PC-9 (cell line): ENCODE measurements around the gene ENAM.

ENCODE experiments used
- CTCF ChIP-seq: fragments of 200-600 bp; sonication (generic); conservative IDR thresholded peaks from 2 replicates; pipeline ENCODE4 v1.6.1; 2017; ENCODE audit warnings: mixed run types, antibody characterized with exemption, mild to moderate bottlenecking, moderate library complexity
- EZH2 ChIP-seq: fragments of 200-600 bp; sonication (generic); IDR thresholded peaks from 2 replicates; pipeline ENCODE4 v1.8.0; 2017; ENCODE audit warnings: antibody characterized with exemption, low read depth

- no peak for TF ChIP-seq CTCF
- no peak for TF ChIP-seq EZH2
Measured at GRCh38 chr4:70607334-70607853, 21.1 kb upstream of the ENAM start.
